PC-9 (cell line): ENCODE measurements around the gene AKAP6. TPM values are rescaled to one million over a fixed set of nuclear protein-coding genes. Genes with fewer than 3 reads are reported as not detected.

ENCODE experiments used
- BruUV-seq: library from RNA; stranded (reverse); fragments of 400-500 nt; replicated peaks from 2 replicates; lab custom pipeline; 2021; lab: Mats Ljungman, UMichigan
- CTCF ChIA-PET: fragments of 300-600 bp; sonication (Branson Sonifier 250); formaldehyde crosslinking; loops from one replicate; lab custom pipeline; 2022; ENCODE audit warnings: antibody characterized with exemption; lab: Charles Lee
- POLR2A ChIA-PET: fragments of 300-600 bp; sonication (Branson Sonifier 250); formaldehyde crosslinking; loops from one replicate; lab custom pipeline; 2022; ENCODE audit warnings: antibody characterized with exemption; ENCODE audit not compliant: unreplicated experiment; lab: Charles Lee
- DNase-seq, 2 experiments: peaks; one replicate each; pipeline versions ENCODE4 v3.0.0 to v3.0.0-alpha.2; 2015 to 2022; ENCODE audit warnings: mixed read lengths in 1 of 2
- H2AFZ ChIP-seq: fragments of 200-600 bp; sonication (generic); 2 replicates; pipeline ENCODE4 v1.8.1; 2017; ENCODE audit warnings: antibody characterized with exemption
- H3F3A ChIP-seq: fragments of 200-600 bp; sonication (generic); 2 replicates; pipeline ENCODE4 v1.8.1; 2017; ENCODE audit warnings: antibody characterized with exemption, mild to moderate bottlenecking, low read depth; ENCODE audit not compliant: insufficient read depth
- H3K27ac ChIP-seq: fragments of 200-600 bp; sonication (generic); 2 replicates; pipeline ENCODE4 v1.6.1; 2016; ENCODE audit warnings: mixed run types
- H3K27me3 ChIP-seq: fragments of 200-600 bp; sonication (generic); 2 replicates; pipeline ENCODE4 v1.6.1; 2016; ENCODE audit warnings: low read depth, mixed run types; ENCODE audit not compliant: insufficient read depth
- H3K36me3 ChIP-seq: fragments of 200-600 bp; sonication (generic); 2 replicates; pipeline ENCODE4 v1.6.1; 2016; ENCODE audit warnings: low read depth, mixed run types
- H3K4me1 ChIP-seq: fragments of 200-600 bp; sonication (generic); replicated peaks from 2 replicates; pipeline ENCODE4 v1.6.1; 2016; ENCODE audit warnings: mixed run types; ENCODE audit not compliant: insufficient read depth
- H3K4me2 ChIP-seq: fragments of 200-600 bp; sonication (generic); 2 replicates; pipeline ENCODE4 v1.6.1; 2017; ENCODE audit warnings: mixed run types
- H3K4me3 ChIP-seq: fragments of 200-600 bp; sonication (generic); 2 replicates; pipeline ENCODE4 v1.6.1; 2016; ENCODE audit warnings: mixed run types
- H3K79me2 ChIP-seq: fragments of 200-600 bp; sonication (generic); 2 replicates; pipeline ENCODE4 v1.6.1; 2017; ENCODE audit warnings: low read depth, mixed run types
- H3K9me2 ChIP-seq: fragments of 200-600 bp; sonication (generic); 2 replicates; pipeline ENCODE4 v1.8.1; 2017; ENCODE audit warnings: mild to moderate bottlenecking; ENCODE audit not compliant: insufficient read depth
- H3K9me3 ChIP-seq: fragments of 200-600 bp; sonication (generic); 2 replicates; pipeline ENCODE4 v1.8.1; 2016; ENCODE audit warnings: low read depth; ENCODE audit not compliant: insufficient read depth
- H4K20me1 ChIP-seq: fragments of 200-600 bp; sonication (generic); 2 replicates; pipeline ENCODE4 v1.8.1; 2017; ENCODE audit not compliant: insufficient read depth
- CTCF ChIP-seq: fragments of 200-600 bp; sonication (generic); conservative IDR thresholded peaks from 2 replicates; pipeline ENCODE4 v1.6.1; 2017; ENCODE audit warnings: mixed run types, antibody characterized with exemption, mild to moderate bottlenecking, moderate library complexity
- EZH2 ChIP-seq: fragments of 200-600 bp; sonication (generic); IDR thresholded peaks from 2 replicates; pipeline ENCODE4 v1.8.0; 2017; ENCODE audit warnings: antibody characterized with exemption, low read depth
- intact Hi-C: fragments of 100-400 bp; cut with micrococcal nuclease; formaldehyde crosslinking; loops from one replicate; pipeline ENCODE4 v1.10.0; 2022; ENCODE audit not compliant: unreplicated experiment
- total RNA-seq: library from RNA; stranded (reverse); gene quantifications from 2 replicates; pipeline ENCODE4 v1.2.3, GENCODE V29; 2021

Gene AKAP6
- total RNA-seq, 1 experiment from 2014 or later: 2.8 TPM

- H3K4me2 ChIP-seq: no peak overlapping the region
- intact Hi-C loops: no loop called here
- no peak for DNase-seq
- H3K4me3 ChIP-seq: no peak overlapping the region
- no peaks in the 10 kb centered on the region for H3K4me1 ChIP-seq
- H3K36me3 ChIP-seq: no peaks in the 10 kb centered on the region
- no peaks in the 10 kb centered on the region for H4K20me1 ChIP-seq
- no peaks in the 10 kb centered on the region for H3K79me2 ChIP-seq
- no peaks in the 10 kb centered on the region for H3K27me3 ChIP-seq
- CTCF ChIA-PET: no interaction called here
- H2AFZ ChIP-seq: no peak overlapping the region
- TF ChIP-seq EZH2: no peak
- no peak for TF ChIP-seq CTCF
- no peaks in the 10 kb centered on the region for H3F3A ChIP-seq
- no peak overlapping the region for H3K27ac ChIP-seq
- no TSS peak for BruUV-seq
- POLR2A ChIA-PET: no interaction called here
- no peaks in the 10 kb centered on the region for H3K9me2 ChIP-seq
- no peaks in the 10 kb centered on the region for H3K9me3 ChIP-seq
Measured at GRCh38 chr14:32738206-32738871, 409.2 kb downstream of the AKAP6 start.

- Histone ChIP-seq H3K4me1 (no peaks in the 10 kb centered on the region), H2AFZ (no peak overlapping the region), H3K9me2 (no peaks in the 10 kb centered on the region), H3K4me3 (no peak overlapping the region), H4K20me1 (no peaks in the 10 kb centered on the region), H3K36me3 (no peaks in the 10 kb centered on the region), H3K27me3 (no peaks in the 10 kb centered on the region), H3K27ac (no peak overlapping the region), H3K9me3 (no peaks in the 10 kb centered on the region), H3F3A (no peaks in the 10 kb centered on the region), H3K79me2 (no peaks in the 10 kb centered on the region), H3K4me2 (no peak overlapping the region)
- intact Hi-C loops: no loop called here
- TF ChIP-seq EZH2 (no peak), CTCF (no peak)
- CTCF ChIA-PET: no interaction called here
- BruUV-seq: no TSS peak
- DNase-seq: no peak
- POLR2A ChIA-PET: interaction anchor here (0.7 kb wide), 1 partner anchor 104 kb away, joined by 6 read pairs; no protein-coding TSS in a partner anchor
Measured at GRCh38 chr14:32744811-32745445, 415.8 kb downstream of the AKAP6 start.

- Histone ChIP-seq H3K4me2 (no peak overlapping the region), H3K27ac (no peak overlapping the region), H3K36me3 (no peaks in the 10 kb centered on the region), H2AFZ (no peak overlapping the region), H4K20me1 (no peaks in the 10 kb centered on the region), H3K4me3 (no peak overlapping the region), H3K9me3 (no peaks in the 10 kb centered on the region), H3K27me3 (no peaks in the 10 kb centered on the region), H3K79me2 (no peaks in the 10 kb centered on the region), H3F3A (no peaks in the 10 kb centered on the region), H3K9me2 (no peaks in the 10 kb centered on the region), H3K4me1 (no peaks in the 10 kb centered on the region)
- TF ChIP-seq EZH2: no peak
- no peak for TF ChIP-seq CTCF
- POLR2A ChIA-PET: interaction anchor here (0.6 kb wide), 1 partner anchor 10 kb away, joined by 3 read pairs; no protein-coding TSS in a partner anchor
- BruUV-seq: no TSS peak
- DNase-seq: no peak
- CTCF ChIA-PET: no interaction called here
- intact Hi-C loops: no loop called here
Measured at GRCh38 chr14:32754209-32754608, 425.1 kb downstream of the AKAP6 start.
